Psoas muscle (tissue), 8 donors: ENCODE data around the gene COPG2. TPM values are rescaled to one million over a fixed set of nuclear protein-coding genes. Genes with fewer than 3 reads are reported as not detected.

Experiments used
- ATAC-seq, 4 donors: fragments of 200-7000 bp; cut with Tn5 transposase; one replicate each; pipeline ENCODE4 v1.9.1; 2020; ENCODE audit warnings: moderate library complexity in 3 of 4, mild to moderate bottlenecking in 2 of 4
- DNase-seq, 2 donors: peaks; one replicate each; pipeline ENCODE4 v3.0.0-alpha.2; 2020
- H3K27ac ChIP-seq: fragments of 200-600 bp; one replicate; pipeline ENCODE4 v1.8.0; 2022
- H3K27me3 ChIP-seq, 3 donors: fragments of 200-600 bp in 1 of 3; one replicate each; pipeline versions ENCODE4 v1.6.1 to v1.8.0; 2013 to 2022; ENCODE audit warnings: low read length in 2 of 3, mild to moderate bottlenecking in 2 of 3, moderate library complexity in 1 of 3; ENCODE audit not compliant: insufficient read depth in 3 of 3
- H3K36me3 ChIP-seq, 2 donors: fragments of 200-600 bp in 1 of 2; one replicate each; pipeline versions ENCODE4 v1.6.1 to v1.8.0; 2013 to 2022; ENCODE audit warnings: low read depth in 1 of 2, mild to moderate bottlenecking in 1 of 2, moderate library complexity in 1 of 2; ENCODE audit not compliant: insufficient read depth in 1 of 2
- H3K4me1 ChIP-seq: fragments of 200-600 bp; one replicate; pipeline ENCODE4 v1.8.0; 2022
- H3K4me3 ChIP-seq: fragments of 200-600 bp; one replicate; pipeline ENCODE4 v1.8.0; 2022; ENCODE audit warnings: mild to moderate bottlenecking
- H3K9me3 ChIP-seq: fragments of 200-600 bp; one replicate; pipeline ENCODE4 v1.8.0; 2022
- WGBS, 3 donors: extraction: QIAGEN DNeasy Blood & Tissue Kit; methylation state at CpG; one replicate each; pipeline versions ENCODE4 v1.1.6 to v1.1.7; 2013; 5-methylcytosine and 5-hydroxymethylcytosine counted together
- intact Hi-C, 2 donors: fragments of 100-400 bp; cut with DNase I; formaldehyde crosslinking; loops; one replicate each; pipeline versions ENCODE4 v1.11.0 to v1.14.2; 2022
- polyA plus RNA-seq, 3 donors: library from polyadenylated mRNA; stranded (reverse); fragments of 200-250 nt; gene quantifications; one replicate each; pipeline ENCODE4 v1.2.3, GENCODE V29; 2013
- total RNA-seq, 4 donors: library from RNA; stranded (reverse); fragmentation: NEBNext Ultra II Directional in 2 of 4; extraction: Animal tissue kit (Norgen Biotek cat#: 25700) in 2 of 4; gene quantifications; one replicate each; pipeline versions ENCODE4 v1.2.1 to v1.2.4, GENCODE V29; 2021 to 2023
- TF ChIP-seq, protein P1 (sequence below): fragments of 200-600 bp; IDR thresholded peaks from one replicate; pipeline ENCODE4 v1.8.0; 2022; ENCODE audit warnings: antibody characterized with exemption
- donor health status: healthy with polysubstance abuse.
- donor health status: DM: no; HTN: no; CAD: no; lungs with moderate emphysema.
- donor health status: Bipolar disorder and iron deficiency.
- donor health status: healthy.
- donor health status: DM: yes; HTN: yes; CAD: no.
- donor health status: DM: no; HTN: no; CAD: no.
- donor health status: DM: no; HTN: no; CAD: no.
- donor health status: DM: yes; HTN: yes; CAD: no.

Gene COPG2
- total and polyA plus RNA-seq, 7 donors: 9.6 to 21.5 (median 13.2) TPM

GRCh38 chr7:130478991-130479390 is 189.6 kb downstream of the COPG2 start:
- H3K36me3 ChIP-seq: no peaks in the 10 kb centered on the region
- H3K27ac ChIP-seq: no peak overlapping the region
- no peak overlapping the region for H3K4me3 ChIP-seq
- no peak for ATAC-seq
- H3K9me3 ChIP-seq: no peaks in the 10 kb centered on the region
- intact Hi-C loops: no loop called here
- no peaks in the 10 kb centered on the region for H3K27me3 ChIP-seq
- no peak for DNase-seq
- TF ChIP-seq, protein P1, sequence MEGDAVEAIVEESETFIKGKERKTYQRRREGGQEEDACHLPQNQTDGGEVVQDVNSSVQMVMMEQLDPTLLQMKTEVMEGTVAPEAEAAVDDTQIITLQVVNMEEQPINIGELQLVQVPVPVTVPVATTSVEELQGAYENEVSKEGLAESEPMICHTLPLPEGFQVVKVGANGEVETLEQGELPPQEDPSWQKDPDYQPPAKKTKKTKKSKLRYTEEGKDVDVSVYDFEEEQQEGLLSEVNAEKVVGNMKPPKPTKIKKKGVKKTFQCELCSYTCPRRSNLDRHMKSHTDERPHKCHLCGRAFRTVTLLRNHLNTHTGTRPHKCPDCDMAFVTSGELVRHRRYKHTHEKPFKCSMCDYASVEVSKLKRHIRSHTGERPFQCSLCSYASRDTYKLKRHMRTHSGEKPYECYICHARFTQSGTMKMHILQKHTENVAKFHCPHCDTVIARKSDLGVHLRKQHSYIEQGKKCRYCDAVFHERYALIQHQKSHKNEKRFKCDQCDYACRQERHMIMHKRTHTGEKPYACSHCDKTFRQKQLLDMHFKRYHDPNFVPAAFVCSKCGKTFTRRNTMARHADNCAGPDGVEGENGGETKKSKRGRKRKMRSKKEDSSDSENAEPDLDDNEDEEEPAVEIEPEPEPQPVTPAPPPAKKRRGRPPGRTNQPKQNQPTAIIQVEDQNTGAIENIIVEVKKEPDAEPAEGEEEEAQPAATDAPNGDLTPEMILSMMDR: no peak
- no peaks in the 10 kb centered on the region for H3K4me1 ChIP-seq
- WGBS, 3 donors: 28 to 39% (median 33%) methylated on average over 3 of the region's 3 CpGs

- no peak overlapping the region for H3K27ac ChIP-seq
- no peaks in the 10 kb centered on the region for H3K9me3 ChIP-seq
- WGBS, 3 donors: 52 to 60% (median 52%) methylated on average over 9 of the region's 9 CpGs
- H3K4me1 ChIP-seq: no peaks in the 10 kb centered on the region
- TF ChIP-seq, protein P1: no peak
- no peaks in the 10 kb centered on the region for H3K27me3 ChIP-seq
- DNase-seq (no peak), ATAC-seq (no peak)
- no peaks in the 10 kb centered on the region for H3K36me3 ChIP-seq
- intact Hi-C loops: no loop called here
- no peak overlapping the region for H3K4me3 ChIP-seq
These were observed 192.0 kb downstream of the COPG2 start for GRCh38 chr7:130476297-130477150.

DNA sequence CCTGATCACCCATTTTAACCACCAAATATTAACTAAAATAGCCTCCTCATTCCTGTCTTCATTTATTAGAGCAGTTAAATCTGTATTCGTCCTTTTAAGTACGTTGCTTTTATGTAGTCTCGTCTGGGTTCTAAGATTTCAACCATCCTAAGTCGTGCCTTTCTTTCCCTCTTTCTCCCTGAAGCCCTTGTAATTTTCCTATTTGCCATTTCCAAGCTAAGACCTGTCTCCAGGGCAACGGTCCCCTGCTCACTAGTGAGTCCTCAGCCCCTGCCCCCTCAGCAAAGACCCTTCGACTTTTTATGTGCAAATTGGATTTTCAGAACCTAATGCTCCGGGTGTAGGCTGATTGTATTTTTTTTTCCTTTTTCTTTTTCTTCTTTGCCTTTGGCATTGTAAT is 192.8 kb downstream of the COPG2 start:
- TF ChIP-seq, protein P1: no peak
- DNase-seq (no peak), ATAC-seq (no peak)
- WGBS, 3 donors: 64 to 69% (median 68%) methylated on average over 7 of the region's 7 CpGs
- Histone ChIP-seq H3K4me1 (no peaks in the 10 kb centered on the region), H3K4me3 (no peak overlapping the region), H3K27me3 (no peaks in the 10 kb centered on the region), H3K9me3 (no peaks in the 10 kb centered on the region), H3K36me3 (no peaks in the 10 kb centered on the region), H3K27ac (no peak overlapping the region)
- intact Hi-C loops: no loop called here

DNA sequence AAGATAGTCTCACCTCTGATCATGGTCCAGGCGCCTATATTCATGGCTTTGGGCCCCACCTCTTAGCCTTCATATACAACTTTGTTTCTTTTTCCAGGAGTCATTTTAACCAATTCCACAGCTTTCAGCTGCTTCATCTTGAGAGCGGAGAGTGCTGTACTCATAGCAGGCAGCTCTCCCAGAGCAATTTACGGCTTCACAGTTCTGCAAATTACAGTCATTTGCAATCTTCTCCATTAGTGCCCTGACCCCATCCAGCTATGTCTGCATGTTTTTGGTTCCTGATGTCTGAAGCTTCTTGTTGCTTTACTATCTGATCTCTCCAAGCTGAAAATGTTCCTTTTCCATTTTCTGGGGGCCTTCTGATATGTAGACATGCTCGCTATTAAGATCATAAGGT is 194.7 kb downstream of the COPG2 start:
- Histone ChIP-seq H3K27me3 (no peaks in the 10 kb centered on the region), H3K9me3 (no peaks in the 10 kb centered on the region), H3K4me3 (no peak overlapping the region), H3K36me3 (no peaks in the 10 kb centered on the region), H3K4me1 (no peaks in the 10 kb centered on the region), H3K27ac (no peak overlapping the region)
- DNase-seq: no peak
- intact Hi-C loops: no loop called here
- no peak for ATAC-seq
- 55 to 69% (median 57%) methylated on average over 4 of the region's 4 CpGs for WGBS, 3 donors
- TF ChIP-seq, protein P1: no peak

- Histone ChIP-seq H3K9me3 (no peaks in the 10 kb centered on the region), H3K27ac (no peak overlapping the region), H3K27me3 (no peaks in the 10 kb centered on the region), H3K4me1 (no peaks in the 10 kb centered on the region), H3K36me3 (no peaks in the 10 kb centered on the region), H3K4me3 (no peak overlapping the region)
- no peak for DNase-seq
- intact Hi-C loops: no loop called here
- ATAC-seq: no peak
- TF ChIP-seq, protein P1: no peak
These were observed 195.3 kb downstream of the COPG2 start for GRCh38 chr7:130473289-130473688.
